Measurements from ENCODE around the gene FSTL1. TPM values are rescaled to one million over a fixed set of nuclear protein-coding genes. Genes with fewer than 3 reads are reported as not detected.

The FSTL1 gene
- total RNA-seq, 1 donor from 2014 or later: 221 TPM

DNA sequence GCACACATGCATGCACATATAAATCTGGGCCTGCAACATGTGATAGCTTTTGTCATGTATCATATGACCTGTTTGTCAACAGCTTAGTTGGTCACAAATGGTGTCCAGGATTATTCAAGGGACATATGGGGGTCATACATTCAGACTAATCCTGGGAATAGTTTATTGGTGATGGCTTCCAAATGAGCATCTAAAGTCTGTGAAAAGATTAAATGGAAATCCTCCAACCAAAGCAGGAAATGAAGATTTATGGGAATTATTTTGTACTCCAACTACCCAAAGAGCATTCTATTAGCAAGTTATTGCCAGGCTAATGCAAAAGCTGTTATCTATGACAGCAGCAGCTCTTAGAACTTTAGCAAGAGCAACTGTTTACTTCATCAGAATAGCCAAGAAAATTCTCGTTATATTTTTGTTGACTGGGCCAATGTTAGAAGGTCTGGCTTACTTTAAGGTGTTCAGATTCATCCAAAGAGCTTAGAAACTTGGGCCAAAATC, 7.1 kb downstream of the FSTL1 start:
- TF ChIP-seq, protein P1, sequence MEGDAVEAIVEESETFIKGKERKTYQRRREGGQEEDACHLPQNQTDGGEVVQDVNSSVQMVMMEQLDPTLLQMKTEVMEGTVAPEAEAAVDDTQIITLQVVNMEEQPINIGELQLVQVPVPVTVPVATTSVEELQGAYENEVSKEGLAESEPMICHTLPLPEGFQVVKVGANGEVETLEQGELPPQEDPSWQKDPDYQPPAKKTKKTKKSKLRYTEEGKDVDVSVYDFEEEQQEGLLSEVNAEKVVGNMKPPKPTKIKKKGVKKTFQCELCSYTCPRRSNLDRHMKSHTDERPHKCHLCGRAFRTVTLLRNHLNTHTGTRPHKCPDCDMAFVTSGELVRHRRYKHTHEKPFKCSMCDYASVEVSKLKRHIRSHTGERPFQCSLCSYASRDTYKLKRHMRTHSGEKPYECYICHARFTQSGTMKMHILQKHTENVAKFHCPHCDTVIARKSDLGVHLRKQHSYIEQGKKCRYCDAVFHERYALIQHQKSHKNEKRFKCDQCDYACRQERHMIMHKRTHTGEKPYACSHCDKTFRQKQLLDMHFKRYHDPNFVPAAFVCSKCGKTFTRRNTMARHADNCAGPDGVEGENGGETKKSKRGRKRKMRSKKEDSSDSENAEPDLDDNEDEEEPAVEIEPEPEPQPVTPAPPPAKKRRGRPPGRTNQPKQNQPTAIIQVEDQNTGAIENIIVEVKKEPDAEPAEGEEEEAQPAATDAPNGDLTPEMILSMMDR (IDR thresholded peaks at IDR 0.05): no peak
- no peak for DNase-seq
- no peak for ATAC-seq
- Histone ChIP-seq H3K36me3 (no peaks in the 10 kb centered on the region), H3K27ac (no peak overlapping the region), H3K4me1 (peaks cover 38% of the 10 kb centered on the region), H3K9me3 (no peaks in the 10 kb centered on the region), H3K4me3 (no peak overlapping the region), H3K27me3 (peaks cover 8% of the 10 kb centered on the region)
- intact Hi-C loops (cut with DNase I): loop anchor here (10.0 kb wide), 1 partner anchor 111 kb away; no protein-coding TSS in a partner anchor

DNA sequence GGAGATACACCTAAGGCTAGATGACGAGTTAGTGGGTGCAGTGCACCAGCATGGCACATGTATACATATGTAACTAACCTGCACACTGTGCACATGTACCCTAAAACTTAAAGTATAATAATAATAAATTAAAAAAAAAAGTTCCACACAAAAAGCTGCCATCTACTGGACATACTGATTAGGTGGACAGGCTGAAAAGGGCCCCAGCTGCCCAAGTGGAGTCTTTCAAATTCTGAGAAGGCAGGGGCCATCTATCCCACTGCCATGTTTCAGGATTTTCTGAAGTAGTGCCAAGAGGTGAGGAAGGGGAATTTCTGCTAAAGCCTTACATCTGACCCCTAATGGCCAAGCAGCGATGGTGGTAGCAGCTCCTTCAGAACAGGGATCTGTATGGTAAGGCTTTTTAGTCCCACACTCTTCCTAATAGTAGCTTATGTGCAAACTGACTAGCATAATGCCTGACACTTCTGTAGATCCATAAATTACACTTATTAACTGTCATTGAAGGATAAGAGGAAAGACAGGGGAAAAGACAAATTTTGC, 7.7 kb downstream of the FSTL1 start:
- ATAC-seq (no peak), DNase-seq (no peak)
- TF ChIP-seq, protein P1 (IDR thresholded peaks at IDR 0.05): peak; percentile 21
- intact Hi-C loops (cut with DNase I): loop anchor here (10.0 kb wide), 1 partner anchor 112 kb away; no protein-coding TSS in a partner anchor
- Histone ChIP-seq H3K36me3 (no peaks in the 10 kb centered on the region), H3K4me3 (no peak overlapping the region), H3K27ac (no peak overlapping the region), H3K4me1 (peaks cover 45% of the 10 kb centered on the region), H3K9me3 (no peaks in the 10 kb centered on the region), H3K27me3 (peaks cover 3% of the 10 kb centered on the region)

DNA sequence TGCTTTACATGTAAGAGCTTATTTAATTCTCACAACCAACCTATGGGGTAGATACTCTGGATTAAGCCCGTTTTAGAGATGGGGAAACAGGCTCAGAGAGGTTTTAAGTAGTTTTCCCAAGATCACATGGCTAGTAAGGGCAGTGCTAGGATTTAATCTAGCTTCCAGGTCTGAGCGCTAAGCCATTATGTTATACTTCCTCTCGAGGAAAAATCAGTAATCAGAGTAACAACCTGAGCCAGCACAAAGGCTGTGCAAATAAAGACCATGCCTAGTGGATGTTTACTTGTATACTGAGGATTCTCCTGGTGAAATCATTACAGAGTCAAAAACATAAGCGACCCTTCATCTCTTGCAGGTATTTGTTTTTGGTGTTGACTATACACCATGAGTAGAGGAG, 9.0 kb downstream of the FSTL1 start:
- H3K4me3 ChIP-seq: no peak overlapping the region
- no peak for ATAC-seq
- no peak overlapping the region for H3K27ac ChIP-seq
- TF ChIP-seq, protein P1 (IDR thresholded peaks at IDR 0.05): no peak
- no peak for DNase-seq
- H3K27me3 ChIP-seq: no peaks in the 10 kb centered on the region
- H3K9me3 ChIP-seq: no peaks in the 10 kb centered on the region
- intact Hi-C loops (cut with DNase I): loop anchor here (10.0 kb wide), 1 partner anchor 113 kb away; no protein-coding TSS in a partner anchor
- peaks cover 41% of the 10 kb centered on the region for H3K4me1 ChIP-seq
- no peaks in the 10 kb centered on the region for H3K36me3 ChIP-seq

DNA sequence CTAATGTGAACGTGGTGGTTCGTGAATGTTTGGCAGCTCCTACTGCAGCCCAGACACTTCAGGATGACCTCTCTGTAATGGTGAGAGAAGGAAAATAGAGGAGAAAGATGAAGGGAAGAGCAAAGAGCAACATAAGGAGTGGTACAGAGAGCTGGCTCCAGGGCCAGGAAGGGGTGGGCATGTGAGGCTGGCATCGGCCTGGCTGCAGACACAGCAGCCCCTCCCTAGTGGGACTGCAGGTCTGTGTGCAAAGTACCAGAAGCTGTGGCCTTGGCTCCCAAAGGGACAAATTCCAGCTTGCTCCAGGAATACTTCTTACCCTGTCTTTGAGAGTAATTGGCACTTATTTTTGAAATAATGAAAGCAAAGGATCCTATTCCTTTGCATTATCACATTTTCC, 10.0 kb downstream of the FSTL1 start:
- TF ChIP-seq, protein P1 (IDR thresholded peaks at IDR 0.05): no peak
- ATAC-seq: no peak
- Histone ChIP-seq H3K36me3 (no peaks in the 10 kb centered on the region), H3K9me3 (no peaks in the 10 kb centered on the region), H3K27me3 (no peaks in the 10 kb centered on the region), H3K27ac (no peak overlapping the region), H3K4me1 (peaks cover 41% of the 10 kb centered on the region), H3K4me3 (no peak overlapping the region)
- intact Hi-C loops (cut with DNase I): loop anchor here (10.0 kb wide), 1 partner anchor 114 kb away; no protein-coding TSS in a partner anchor
- no peak for DNase-seq

DNA sequence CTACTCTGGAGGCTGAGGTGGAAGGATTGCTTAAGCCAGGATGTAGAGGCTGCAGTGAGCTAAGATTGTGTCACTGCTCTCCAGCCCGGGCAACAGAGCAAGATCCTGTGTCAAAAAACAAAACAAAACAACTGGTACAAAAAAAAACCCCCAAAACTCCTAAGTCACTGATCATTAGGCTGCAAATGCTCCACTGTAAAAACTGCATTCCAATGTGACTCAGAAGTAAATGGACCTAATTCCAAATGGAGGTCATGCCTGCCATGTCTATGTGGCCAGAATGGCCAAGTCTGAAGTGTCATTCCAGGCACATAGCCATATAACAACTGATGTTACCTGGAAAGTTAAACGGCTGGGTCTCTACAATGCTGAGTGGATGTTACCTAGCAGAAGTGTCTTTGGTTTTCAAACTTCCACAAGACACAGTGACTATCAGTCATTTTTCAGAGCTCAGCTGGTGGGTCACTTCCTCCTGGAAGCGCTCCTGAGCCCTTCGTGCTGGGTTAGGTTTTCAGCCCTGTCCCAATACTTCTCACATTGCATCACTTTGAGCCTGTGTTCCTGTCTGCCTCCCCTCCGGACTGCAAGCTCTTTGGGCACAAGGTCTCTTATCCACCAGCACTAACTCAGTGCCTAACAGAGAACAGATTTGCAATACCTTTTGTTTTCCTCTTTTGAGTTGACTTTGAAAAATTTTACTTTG, 10.6 kb downstream of the FSTL1 start:
- Histone ChIP-seq H3K27ac (peak overlapping the region; percentile 43), H3K9me3 (no peaks in the 10 kb centered on the region), H3K27me3 (no peaks in the 10 kb centered on the region), H3K4me3 (no peak overlapping the region), H3K4me1 (peaks cover 41% of the 10 kb centered on the region), H3K36me3 (no peaks in the 10 kb centered on the region)
- TF ChIP-seq, protein P1 (IDR thresholded peaks at IDR 0.05): no peak
- DNase-seq (no peak), ATAC-seq (peak; percentile 18)
- intact Hi-C loops (cut with DNase I): loop anchor here (10.0 kb wide), 1 partner anchor 115 kb away; no protein-coding TSS in a partner anchor
